Measurements from ENCODE around the gene ATP9A. TPM values are rescaled to one million over a fixed set of nuclear protein-coding genes. Genes with fewer than 3 reads are reported as not detected.
A peak's percentile ranks its signal among the peaks of the same experiment; 100 is the strongest.
"Not testable (repeated sequence)": the region's sequence is repeated elsewhere in the genome, so short reads cannot be mapped to it uniquely, and the experiment has no call there.

ATP9A gene
- total RNA-seq, 1 experiment from 2014 or later: 7.9 TPM

- DNase-seq (ENCODE audit: low read depth): peak; percentile 37
Observed at GRCh38 chr20:51696304-51697071, 71.7 kb downstream of the ATP9A start.

GRCh38 chr20:51695574-51696303 is 72.5 kb downstream of the ATP9A start:
- peak; percentile 78 for DNase-seq (ENCODE audit: low read depth)

- no peak for DNase-seq (ENCODE audit: low read depth)
Observed at GRCh38 chr20:51692806-51693400, 75.3 kb downstream of the ATP9A start.

- no peak for DNase-seq (ENCODE audit: low read depth)
Observed at GRCh38 chr20:51691703-51692102, 76.5 kb downstream of the ATP9A start.

- no peak for DNase-seq (ENCODE audit: low read depth)
Observed at GRCh38 chr20:51688600-51689244, 79.5 kb downstream of the ATP9A start.

GRCh38 chr20:51687630-51688029 is 80.6 kb downstream of the ATP9A start:
- DNase-seq (ENCODE audit: low read depth): no peak

GRCh38 chr20:51687108-51687507 is 81.1 kb downstream of the ATP9A start:
- peak; percentile 78 for DNase-seq (ENCODE audit: low read depth)

GRCh38 chr20:51685494-51685893 is 82.7 kb downstream of the ATP9A start:
- not testable (repeated sequence) for DNase-seq (ENCODE audit: low read depth)

- DNase-seq (ENCODE audit: low read depth): no peak
Observed at GRCh38 chr20:51680067-51680749, 88.0 kb downstream of the ATP9A start.

GRCh38 chr20:51679254-51679921 is 88.8 kb downstream of the ATP9A start:
- DNase-seq (ENCODE audit: low read depth): no peak

- DNase-seq (ENCODE audit: low read depth): no peak
Observed at GRCh38 chr20:51678026-51678697, 90.0 kb downstream of the ATP9A start.

GRCh38 chr20:51668947-51669346 is 99.2 kb downstream of the ATP9A start:
- no peak for DNase-seq (ENCODE audit: low read depth)

- DNase-seq (ENCODE audit: low read depth): no peak
Observed at GRCh38 chr20:51668515-51668914, 99.7 kb downstream of the ATP9A start.

- no peak for DNase-seq (ENCODE audit: low read depth)
Observed at GRCh38 chr20:51667491-51667890, 100.7 kb downstream of the ATP9A start.

- DNase-seq (ENCODE audit: low read depth): no peak
Observed at GRCh38 chr20:51667002-51667408, 101.2 kb downstream of the ATP9A start.

GRCh38 chr20:51666126-51666525 is 102.1 kb downstream of the ATP9A start:
- no peak for DNase-seq (ENCODE audit: low read depth)

- DNase-seq (ENCODE audit: low read depth): no peak
Observed at GRCh38 chr20:51665543-51666118, 102.6 kb downstream of the ATP9A start.

GRCh38 chr20:51661609-51662178 is 106.5 kb downstream of the ATP9A start:
- DNase-seq (ENCODE audit: low read depth): peak; percentile 90

- peak; percentile 70 for DNase-seq (ENCODE audit: low read depth)
Observed at GRCh38 chr20:51660672-51661608, 107.2 kb downstream of the ATP9A start.

Data from Daoy (cell line).